Measurements from ENCODE around the gene DNAJC27.

DNA sequence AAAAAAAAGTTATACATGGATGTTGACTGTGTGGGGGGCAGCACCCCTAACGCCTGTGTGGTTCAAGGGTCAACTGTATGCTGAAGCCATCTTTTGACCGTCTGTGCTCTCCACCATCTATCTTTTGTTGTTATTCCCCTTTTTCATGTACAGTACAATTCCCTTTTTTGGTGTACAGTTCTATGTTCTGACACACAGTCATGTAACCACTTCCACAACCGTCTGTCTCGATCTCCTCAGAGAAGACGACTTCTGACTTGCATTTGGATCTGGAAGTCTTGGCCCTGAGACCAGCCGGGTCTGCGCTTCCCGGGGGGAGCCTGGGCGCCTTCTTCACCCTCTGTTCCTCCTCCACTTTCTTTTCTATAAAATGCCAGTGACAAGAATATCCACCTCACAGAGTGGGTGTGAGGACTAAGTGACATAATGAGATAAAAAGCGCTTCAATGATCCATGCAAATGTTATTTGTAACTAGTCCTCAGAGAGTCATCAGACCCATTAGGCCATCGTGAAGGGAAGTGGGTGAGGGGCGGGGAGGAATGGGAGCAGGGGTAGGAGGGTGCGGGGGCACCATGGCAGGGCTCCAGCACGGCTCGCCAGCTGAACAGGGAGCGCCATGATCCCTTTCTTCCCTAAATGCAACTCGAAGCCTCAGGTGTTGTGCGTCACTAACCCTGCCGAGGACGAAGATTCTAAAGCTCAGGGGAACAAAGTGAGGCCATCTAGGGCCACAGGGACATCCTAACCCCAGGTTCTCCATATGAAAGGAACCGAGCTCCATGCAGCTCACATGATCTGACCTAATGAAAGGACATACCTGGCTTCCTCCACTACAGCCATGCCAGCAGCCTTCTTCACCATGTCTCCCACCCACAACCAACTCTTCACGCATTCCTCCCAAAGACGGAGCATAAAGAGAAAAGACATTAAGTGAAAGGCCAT, 68.3 kb downstream of the DNAJC27 start:
- TF ChIP-seq, protein P1, sequence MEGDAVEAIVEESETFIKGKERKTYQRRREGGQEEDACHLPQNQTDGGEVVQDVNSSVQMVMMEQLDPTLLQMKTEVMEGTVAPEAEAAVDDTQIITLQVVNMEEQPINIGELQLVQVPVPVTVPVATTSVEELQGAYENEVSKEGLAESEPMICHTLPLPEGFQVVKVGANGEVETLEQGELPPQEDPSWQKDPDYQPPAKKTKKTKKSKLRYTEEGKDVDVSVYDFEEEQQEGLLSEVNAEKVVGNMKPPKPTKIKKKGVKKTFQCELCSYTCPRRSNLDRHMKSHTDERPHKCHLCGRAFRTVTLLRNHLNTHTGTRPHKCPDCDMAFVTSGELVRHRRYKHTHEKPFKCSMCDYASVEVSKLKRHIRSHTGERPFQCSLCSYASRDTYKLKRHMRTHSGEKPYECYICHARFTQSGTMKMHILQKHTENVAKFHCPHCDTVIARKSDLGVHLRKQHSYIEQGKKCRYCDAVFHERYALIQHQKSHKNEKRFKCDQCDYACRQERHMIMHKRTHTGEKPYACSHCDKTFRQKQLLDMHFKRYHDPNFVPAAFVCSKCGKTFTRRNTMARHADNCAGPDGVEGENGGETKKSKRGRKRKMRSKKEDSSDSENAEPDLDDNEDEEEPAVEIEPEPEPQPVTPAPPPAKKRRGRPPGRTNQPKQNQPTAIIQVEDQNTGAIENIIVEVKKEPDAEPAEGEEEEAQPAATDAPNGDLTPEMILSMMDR (IDR thresholded peaks at IDR 0.05 in 2 of 3, conservative IDR thresholded peaks at IDR 0.05 in 1 of 3; ENCODE audit: borderline replicate concordance in 1 of 3, insufficient read depth in 1 of 3, low read depth in 2 of 3, low read length in 2 of 3): no peak
- TF ChIP-seq ELF1 (IDR thresholded peaks at IDR 0.05; ENCODE audit: borderline replicate concordance, low read depth) (no peak), SIN3A (IDR thresholded peaks at IDR 0.05; ENCODE audit: low read depth) (no peak), RAD21 (IDR thresholded peaks at IDR 0.05; ENCODE audit: low read depth) (no peak), SP1 (IDR thresholded peaks at IDR 0.05; ENCODE audit: low read depth) (no peak), CBX3 (IDR thresholded peaks at IDR 0.05; ENCODE audit: low read depth) (no peak), POLR2AphosphoS5 (IDR thresholded peaks at IDR 0.05; ENCODE audit: low read depth, low read length) (no peak), ZNF274 (IDR thresholded peaks at IDR 0.05; ENCODE audit: low read depth, low read length) (no peak), POLR2A (IDR thresholded peaks at IDR 0.05; ENCODE audit: borderline replicate concordance, extremely low read depth, insufficient read depth, insufficient read length) (no peak), EZH2 (IDR thresholded peaks at IDR 0.05) (no peak)
- TF ChIP-seq, protein P2, sequence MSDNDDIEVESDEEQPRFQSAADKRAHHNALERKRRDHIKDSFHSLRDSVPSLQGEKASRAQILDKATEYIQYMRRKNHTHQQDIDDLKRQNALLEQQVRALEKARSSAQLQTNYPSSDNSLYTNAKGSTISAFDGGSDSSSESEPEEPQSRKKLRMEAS (IDR thresholded peaks at IDR 0.05): no peak
- TF ChIP-seq, protein P3, sequence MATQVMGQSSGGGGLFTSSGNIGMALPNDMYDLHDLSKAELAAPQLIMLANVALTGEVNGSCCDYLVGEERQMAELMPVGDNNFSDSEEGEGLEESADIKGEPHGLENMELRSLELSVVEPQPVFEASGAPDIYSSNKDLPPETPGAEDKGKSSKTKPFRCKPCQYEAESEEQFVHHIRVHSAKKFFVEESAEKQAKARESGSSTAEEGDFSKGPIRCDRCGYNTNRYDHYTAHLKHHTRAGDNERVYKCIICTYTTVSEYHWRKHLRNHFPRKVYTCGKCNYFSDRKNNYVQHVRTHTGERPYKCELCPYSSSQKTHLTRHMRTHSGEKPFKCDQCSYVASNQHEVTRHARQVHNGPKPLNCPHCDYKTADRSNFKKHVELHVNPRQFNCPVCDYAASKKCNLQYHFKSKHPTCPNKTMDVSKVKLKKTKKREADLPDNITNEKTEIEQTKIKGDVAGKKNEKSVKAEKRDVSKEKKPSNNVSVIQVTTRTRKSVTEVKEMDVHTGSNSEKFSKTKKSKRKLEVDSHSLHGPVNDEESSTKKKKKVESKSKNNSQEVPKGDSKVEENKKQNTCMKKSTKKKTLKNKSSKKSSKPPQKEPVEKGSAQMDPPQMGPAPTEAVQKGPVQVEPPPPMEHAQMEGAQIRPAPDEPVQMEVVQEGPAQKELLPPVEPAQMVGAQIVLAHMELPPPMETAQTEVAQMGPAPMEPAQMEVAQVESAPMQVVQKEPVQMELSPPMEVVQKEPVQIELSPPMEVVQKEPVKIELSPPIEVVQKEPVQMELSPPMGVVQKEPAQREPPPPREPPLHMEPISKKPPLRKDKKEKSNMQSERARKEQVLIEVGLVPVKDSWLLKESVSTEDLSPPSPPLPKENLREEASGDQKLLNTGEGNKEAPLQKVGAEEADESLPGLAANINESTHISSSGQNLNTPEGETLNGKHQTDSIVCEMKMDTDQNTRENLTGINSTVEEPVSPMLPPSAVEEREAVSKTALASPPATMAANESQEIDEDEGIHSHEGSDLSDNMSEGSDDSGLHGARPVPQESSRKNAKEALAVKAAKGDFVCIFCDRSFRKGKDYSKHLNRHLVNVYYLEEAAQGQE (IDR thresholded peaks at IDR 0.05; ENCODE audit: low read depth): no peak

Measured in HCT116 (cell line).